NK-92 (cell line): Measurements from ENCODE around the gene THSD7B.

Experiments
- DNase-seq: peaks from one replicate; lab custom pipeline; 2025; ENCODE audit not compliant: unreplicated experiment; lab: John Stamatoyannopoulos, UW

The THSD7B gene

GRCh38 chr2:137190411-137191195, 425.3 kb downstream of the THSD7B start:
- DNase-seq = no peak

- no peak for DNase-seq
Observed at GRCh38 chr2:137192366-137193310, 427.3 kb downstream of the THSD7B start.

GRCh38 chr2:137193401-137193800, 428.1 kb downstream of the THSD7B start:
- DNase-seq = no peak

GRCh38 chr2:137194111-137194510, 428.8 kb downstream of the THSD7B start:
- DNase-seq = no peak

- DNase-seq = no peak
Observed at GRCh38 chr2:137199751-137200150, 434.4 kb downstream of the THSD7B start.

GRCh38 chr2:137202318-137202717, 437.0 kb downstream of the THSD7B start:
- no peak for DNase-seq

GRCh38 chr2:137205324-137205723, 440.0 kb downstream of the THSD7B start:
- no peak for DNase-seq

- no peak for DNase-seq
Observed at GRCh38 chr2:137206069-137206468, 440.7 kb downstream of the THSD7B start.

- no peak for DNase-seq
Observed at GRCh38 chr2:137207030-137207429, 441.7 kb downstream of the THSD7B start.

- DNase-seq = no peak
Observed at GRCh38 chr2:137208431-137208891, 443.1 kb downstream of the THSD7B start.

GRCh38 chr2:137210039-137210438, 444.7 kb downstream of the THSD7B start:
- no peak for DNase-seq

- no peak for DNase-seq
Observed at GRCh38 chr2:137211761-137212160, 446.4 kb downstream of the THSD7B start.

- no peak for DNase-seq
Observed at GRCh38 chr2:137220438-137220993, 455.2 kb downstream of the THSD7B start.

- DNase-seq = no peak
Observed at GRCh38 chr2:137221797-137222492, 456.6 kb downstream of the THSD7B start.

- no peak for DNase-seq
Observed at GRCh38 chr2:137223722-137224121, 458.4 kb downstream of the THSD7B start.

GRCh38 chr2:137228566-137228965, 463.2 kb downstream of the THSD7B start:
- no peak for DNase-seq

GRCh38 chr2:137229834-137230233, 464.5 kb downstream of the THSD7B start:
- DNase-seq = no peak

GRCh38 chr2:137231628-137232027, 466.3 kb downstream of the THSD7B start:
- DNase-seq = no peak

GRCh38 chr2:137232076-137232475, 466.7 kb downstream of the THSD7B start:
- DNase-seq = no peak

- no peak for DNase-seq
Observed at GRCh38 chr2:137233091-137233490, 467.7 kb downstream of the THSD7B start.

GRCh38 chr2:137237055-137237454, 471.7 kb downstream of the THSD7B start:
- DNase-seq = no peak
